GM08714 (cell line): Measurements from ENCODE around the gene ZNF318.
"Not testable (repeated sequence)": the region's sequence is repeated elsewhere in the genome, so short reads cannot be mapped to it uniquely, and the experiment has no call there.

Source experiments
- H3K4me3 ChIP-seq: fragments of 200-500 bp; sonication (Bioruptor generic); 2 replicates; pipeline ENCODE4 v1.5.1; 2014; ENCODE audit warnings: mild to moderate bottlenecking, low read length, inconsistent platforms
- ZNF274 ChIP-seq: IDR thresholded peaks from 2 replicates; pipeline ENCODE4 v1.6.1; 2012; ENCODE audit warnings: mild to moderate bottlenecking, low read depth, low read length

The ZNF318 gene

DNA sequence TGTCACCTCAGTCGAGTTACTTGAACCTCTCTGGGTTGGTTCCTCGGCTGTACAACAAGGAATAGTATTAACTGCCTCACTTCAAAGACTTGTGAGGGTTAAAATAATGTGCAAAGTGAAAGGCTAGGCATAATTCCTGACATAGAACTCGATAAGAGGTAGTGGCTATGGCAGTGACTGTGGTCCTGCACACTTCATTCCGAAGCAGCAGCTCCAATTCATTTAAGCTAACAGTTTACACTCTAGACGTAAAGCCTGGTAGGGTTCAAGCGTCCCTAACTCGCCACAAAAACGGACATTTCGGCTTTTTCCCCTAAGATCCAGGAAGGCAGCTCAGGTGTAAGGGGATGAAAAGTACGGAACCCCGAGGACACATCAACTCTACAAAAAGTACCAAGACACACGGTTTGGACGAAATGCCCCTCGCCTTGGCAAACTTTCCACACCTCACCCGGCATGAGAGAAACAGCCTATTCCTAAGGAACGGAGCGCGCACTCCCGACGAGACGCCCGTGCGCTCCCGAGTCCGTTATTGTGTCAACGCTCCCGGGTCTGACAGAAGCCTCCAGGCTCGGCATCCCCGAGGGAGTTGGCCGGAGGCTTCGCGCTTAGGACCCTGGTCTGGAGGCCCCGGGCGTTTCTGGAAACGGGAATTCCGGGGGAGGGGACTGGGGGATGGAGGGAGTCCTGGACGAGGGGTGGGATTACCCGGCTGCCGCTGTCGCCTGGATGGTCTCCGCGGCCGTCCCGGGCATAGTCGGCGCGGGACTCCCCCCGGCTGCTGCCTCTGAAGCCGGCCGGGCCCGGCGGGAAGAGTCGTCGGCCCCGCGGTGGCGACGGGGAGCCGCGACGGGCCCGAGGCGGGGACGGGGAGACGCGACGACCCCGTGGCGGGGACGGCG is 937 bp downstream of the ZNF318 start:
- H3K4me3 ChIP-seq: peak overlapping the region; percentile 92

GRCh38 chr6:43367245-43367984 is 2.0 kb downstream of the ZNF318 start:
- H3K4me3 ChIP-seq: peak overlapping the region; percentile 92
- no peak for TF ChIP-seq ZNF274

More for the DNA sequence above, 937 bp downstream of the ZNF318 start:
- no peak for TF ChIP-seq ZNF274

- TF ChIP-seq ZNF274: no peak
- H3K4me3 ChIP-seq: no peak overlapping the region; the same call in 1 of the 2 replicates
Measured at GRCh38 chr6:43361269-43361668, 8.2 kb downstream of the ZNF318 start.

DNA sequence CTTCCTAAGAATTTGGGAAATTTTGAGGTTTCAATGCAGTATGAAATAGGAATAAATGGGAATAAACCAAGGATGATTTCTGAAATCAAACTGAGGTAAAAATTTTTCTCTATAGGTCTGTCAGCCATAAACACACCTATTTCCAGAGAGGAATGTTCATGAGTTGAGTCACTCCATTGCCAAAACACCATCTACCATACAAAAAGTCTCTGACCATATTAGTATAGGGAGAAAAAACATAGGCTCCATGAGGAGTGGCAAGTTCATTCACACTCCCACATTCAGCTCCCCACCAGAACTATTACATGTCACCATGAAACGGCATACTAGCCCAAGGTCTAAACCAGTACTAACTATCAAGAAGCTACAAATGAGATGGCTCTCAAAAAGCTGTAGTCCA is 9.6 kb downstream of the ZNF318 start:
- no peak overlapping the region for H3K4me3 ChIP-seq
- TF ChIP-seq ZNF274: no peak

GRCh38 chr6:43359381-43359780 is 10.1 kb downstream of the ZNF318 start:
- no peak overlapping the region for H3K4me3 ChIP-seq
- no peak for TF ChIP-seq ZNF274

GRCh38 chr6:43355862-43356590 is 13.4 kb downstream of the ZNF318 start:
- no peak for TF ChIP-seq ZNF274
- H3K4me3 ChIP-seq: no peak overlapping the region

DNA sequence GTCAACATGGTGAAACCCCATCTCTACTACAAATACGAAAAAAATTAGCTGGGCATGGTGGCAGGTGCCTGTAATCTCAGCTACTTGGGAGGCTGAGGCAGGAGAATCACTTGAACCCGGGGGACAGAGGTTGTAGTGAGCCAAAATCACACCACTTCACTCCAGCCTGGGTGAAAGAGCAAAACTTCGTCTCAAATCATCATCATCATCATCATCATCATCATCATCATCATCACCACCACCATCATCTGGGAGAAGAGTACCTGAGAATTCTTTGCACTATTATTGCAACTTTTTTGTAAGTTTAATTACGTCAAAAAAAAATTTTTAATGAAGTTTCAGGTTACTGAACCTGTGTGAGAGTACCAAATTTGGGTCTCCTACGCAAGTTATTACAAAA is 17.5 kb downstream of the ZNF318 start:
- H3K4me3 ChIP-seq: not testable (repeated sequence)

DNA sequence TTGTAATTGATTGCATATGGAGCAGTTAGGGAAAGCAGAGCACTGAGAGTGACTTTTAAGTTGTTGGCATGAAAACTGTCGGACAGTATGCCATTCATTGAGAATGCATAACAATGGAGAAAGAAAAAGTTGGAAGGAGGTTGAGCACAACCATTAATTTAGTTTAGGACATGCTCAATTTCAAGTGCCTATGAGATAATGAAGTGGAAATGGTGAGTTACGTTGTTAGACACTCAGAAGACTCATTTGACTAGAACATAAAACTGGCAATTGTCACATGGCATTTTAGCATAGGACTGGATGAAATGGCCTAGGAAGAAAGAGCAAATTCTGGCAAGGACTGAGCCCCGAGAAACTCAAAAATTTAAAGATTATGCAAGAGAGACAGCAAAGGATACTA is 22.0 kb downstream of the ZNF318 start:
- no peak overlapping the region for H3K4me3 ChIP-seq
- no peak for TF ChIP-seq ZNF274

DNA sequence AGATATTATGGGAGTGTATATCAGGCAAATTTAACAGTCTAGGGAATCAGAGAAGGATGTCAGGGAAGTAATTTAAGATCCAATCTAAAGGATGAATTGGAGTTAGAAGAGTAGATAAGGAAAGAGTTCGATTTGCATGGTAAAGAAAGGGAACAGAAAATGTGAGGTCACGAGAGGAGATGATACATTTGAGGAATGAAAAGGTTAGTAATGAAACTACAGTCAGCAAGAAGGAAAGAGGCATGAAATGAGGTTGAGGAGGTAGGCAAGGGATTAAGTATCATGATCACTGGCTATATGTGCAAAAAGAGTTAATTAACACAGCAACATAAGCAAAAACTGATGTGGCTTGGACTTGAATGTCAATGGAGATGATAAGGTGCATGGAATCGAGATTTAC is 22.4 kb downstream of the ZNF318 start:
- H3K4me3 ChIP-seq: no peak overlapping the region
- no peak for TF ChIP-seq ZNF274

GRCh38 chr6:43346243-43346642 is 23.2 kb downstream of the ZNF318 start:
- not testable (repeated sequence) for H3K4me3 ChIP-seq

GRCh38 chr6:43339168-43339567 is 30.3 kb downstream of the ZNF318 start:
- peak overlapping the region; percentile 57; the same call in 1 of the 2 replicates for H3K4me3 ChIP-seq
- no peak for TF ChIP-seq ZNF274

DNA sequence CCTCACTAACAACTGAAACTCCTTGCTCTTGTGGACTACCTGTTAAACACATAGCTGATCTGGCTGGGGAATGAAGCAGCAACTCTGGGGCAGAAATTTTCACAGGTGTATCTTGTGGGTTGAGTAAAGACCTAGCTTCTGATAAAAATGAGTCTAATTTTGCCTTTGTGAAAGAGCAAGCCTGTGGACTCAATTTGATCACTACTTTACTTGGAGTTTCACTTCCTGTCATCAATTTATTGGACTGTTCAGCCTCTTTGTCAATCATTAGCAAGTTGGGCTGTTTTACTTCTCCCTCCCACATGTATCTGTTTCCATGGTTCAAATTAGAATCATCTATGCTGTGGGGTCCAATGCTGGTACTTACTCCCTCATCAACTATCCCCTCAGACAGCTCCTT is 31.2 kb downstream of the ZNF318 start:
- H3K4me3 ChIP-seq: peak overlapping the region; percentile 62; the same call in 1 of the 2 replicates
- TF ChIP-seq ZNF274: no peak

- H3K4me3 ChIP-seq: no peak overlapping the region; the same call in 1 of the 2 replicates
- TF ChIP-seq ZNF274: no peak
Measured at GRCh38 chr6:43336382-43336781, 33.1 kb downstream of the ZNF318 start.

GRCh38 chr6:43335469-43335868 is 34.0 kb downstream of the ZNF318 start:
- TF ChIP-seq ZNF274: no peak
- H3K4me3 ChIP-seq: no peak overlapping the region

DNA sequence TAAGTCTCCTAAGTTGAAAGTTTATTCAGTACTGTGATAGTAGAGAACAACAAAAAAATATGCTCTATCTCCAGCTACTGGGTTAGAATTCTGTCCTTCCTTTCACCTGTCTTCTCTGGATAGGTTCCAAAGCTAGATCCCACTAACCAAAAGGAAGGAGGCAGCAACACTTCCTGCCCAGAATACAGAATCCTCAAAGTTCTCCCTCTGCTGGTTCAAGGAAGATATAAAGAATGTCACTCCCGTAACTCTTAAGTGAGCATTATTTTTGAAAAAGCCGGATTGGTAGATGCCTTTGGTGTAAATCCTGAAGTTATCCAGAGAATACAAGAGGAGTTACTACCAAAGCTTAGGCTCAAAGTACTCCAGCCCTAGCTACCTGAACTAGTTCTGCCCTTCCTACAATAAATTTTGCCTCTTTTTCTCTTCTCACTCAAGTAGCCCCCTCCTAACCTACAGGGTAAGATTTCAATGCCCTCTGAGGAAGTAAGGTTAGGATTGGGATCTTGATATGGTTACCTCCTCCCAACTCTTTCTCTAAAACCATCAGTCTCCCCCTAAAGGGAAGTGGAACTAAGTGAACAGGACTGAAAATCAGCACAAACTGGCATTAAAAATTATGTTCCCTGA is 34.9 kb downstream of the ZNF318 start:
- no peak overlapping the region for H3K4me3 ChIP-seq
- TF ChIP-seq ZNF274: no peak
